Activated B cell treated with CpG ODN at 0.5 μM for 24 hours (primary cell): ENCODE results near the gene MARS1. TPM values are rescaled to one million over a fixed set of nuclear protein-coding genes. Genes with fewer than 3 reads are reported as not detected.
A peak's percentile ranks its signal among the peaks of the same experiment; 100 is the strongest.

ENCODE experiments used
- ATAC-seq: fragments of 200-7000 bp; cut with Tn5 transposase; one replicate; pipeline ENCODE4 v1.10.0; 2021; ENCODE audit warnings: low read depth, mild to moderate bottlenecking, moderate library complexity
- CTCF ChIA-PET: fragments of 350-600 bp; sonication (Branson Sonifier 250); formaldehyde crosslinking; loops from one replicate; lab custom pipeline; 2021; ENCODE audit warnings: antibody characterized with exemption; lab: Charles Lee
- POLR2A ChIA-PET: fragments of 350-600 bp; sonication (Branson Sonifier 250); formaldehyde crosslinking; loops from one replicate; lab custom pipeline; 2021; ENCODE audit warnings: antibody characterized with exemption; lab: Charles Lee
- DNase-seq: peaks from one replicate; pipeline ENCODE4 v3.0.0; 2022
- H3K27ac Mint-ChIP-seq: one replicate; pipeline ENCODE4 v1.8.0; 2020; ENCODE audit warnings: mixed read lengths
- H3K27me3 Mint-ChIP-seq: one replicate; pipeline ENCODE4 v1.8.0; 2021; ENCODE audit warnings: mixed read lengths
- H3K36me3 Mint-ChIP-seq: one replicate; pipeline ENCODE4 v1.8.0; 2021; ENCODE audit warnings: low read depth, mixed read lengths
- H3K4me1 Mint-ChIP-seq: one replicate; pipeline ENCODE4 v1.8.0; 2021; ENCODE audit warnings: mixed read lengths
- H3K4me3 Mint-ChIP-seq: one replicate; pipeline ENCODE4 v1.8.0; 2020; ENCODE audit warnings: mild to moderate bottlenecking, mixed read lengths
- H3K9me3 Mint-ChIP-seq: one replicate; pipeline ENCODE4 v1.8.0; 2020; ENCODE audit warnings: mixed read lengths
- CTCF ChIP-seq: fragments of 200-600 bp; IDR thresholded peaks from one replicate; pipeline ENCODE4 v1.8.0; 2022; ENCODE audit warnings: antibody characterized with exemption, mild to moderate bottlenecking
- intact Hi-C: fragments of 100-400 bp; cut with micrococcal nuclease; formaldehyde crosslinking; loops from one replicate; pipeline ENCODE4 v1.15.1; 2024
- total RNA-seq: library from RNA; stranded (reverse); gene quantifications from 2 replicates; pipeline ENCODE4 v1.2.3, GENCODE V29; 2022

The MARS1 gene
- total RNA-seq, 1 donor from 2014 or later: 425 TPM

- H3K4me1 Mint-ChIP-seq: peaks cover 33% of the 10 kb centered on the region
- DNase-seq: no peak
- H3K27ac Mint-ChIP-seq: no peak overlapping the region
- peaks cover 12% of the 10 kb centered on the region for H3K36me3 Mint-ChIP-seq
- no peak for ATAC-seq
- intact Hi-C loops: no loop called here
- no peak for TF ChIP-seq CTCF
- POLR2A ChIA-PET: no interaction called here
- no peaks in the 10 kb centered on the region for H3K9me3 Mint-ChIP-seq
- peak overlapping the region; percentile 45 for H3K4me3 Mint-ChIP-seq
- H3K27me3 Mint-ChIP-seq: peaks cover 10% of the 10 kb centered on the region
- CTCF ChIA-PET: no interaction called here
Observed at GRCh38 chr12:57548488-57548887, 60.6 kb downstream of the MARS1 start.

- intact Hi-C loops: no loop called here
- no peaks in the 10 kb centered on the region for H3K9me3 Mint-ChIP-seq
- ChIA-PET CTCF (no interaction called here), POLR2A (no interaction called here)
- peaks cover 10% of the 10 kb centered on the region for H3K27me3 Mint-ChIP-seq
- H3K4me3 Mint-ChIP-seq: peak overlapping the region; percentile 75
- peaks cover 12% of the 10 kb centered on the region for H3K36me3 Mint-ChIP-seq
- no peak overlapping the region for H3K27ac Mint-ChIP-seq
- no peak for TF ChIP-seq CTCF
- H3K4me1 Mint-ChIP-seq: peaks cover 31% of the 10 kb centered on the region
- DNase-seq (no peak), ATAC-seq (no peak)
Observed at GRCh38 chr12:57549203-57549908, 61.5 kb downstream of the MARS1 start.

- TF ChIP-seq CTCF: no peak
- Mint-ChIP-seq H3K27ac (no peak within 1 kb of the TSS), H3K4me3 (peak within 1 kb of the TSS; percentile 75), H3K27me3 (peaks cover 10% of the 10 kb centered on the region), H3K36me3 (peaks cover 9% of the 10 kb centered on the region), H3K4me1 (peaks cover 31% of the 10 kb centered on the region), H3K9me3 (no peaks in the 10 kb centered on the region)
- DNase-seq (peak; percentile 55), ATAC-seq (peak; percentile 44)
- POLR2A ChIA-PET: no interaction called here
- CTCF ChIA-PET: no interaction called here
- intact Hi-C loops: no loop called here
Observed at GRCh38 chr12:57549909-57550640, 62.2 kb downstream of the MARS1 start, which contains the start of gene KIF5A. KIF5A (plus strand) TSS chr12:57550044; CDS start chr12:57550272, 228 bp downstream.

GRCh38 chr12:57550641-57551549 is 63.0 kb downstream of the MARS1 start:
- Mint-ChIP-seq H3K36me3 (peaks cover 6% of the 10 kb centered on the region), H3K4me1 (peaks cover 26% of the 10 kb centered on the region), H3K27me3 (peaks cover 10% of the 10 kb centered on the region), H3K9me3 (no peaks in the 10 kb centered on the region), H3K4me3 (peak overlapping the region; percentile 75), H3K27ac (no peak overlapping the region)
- DNase-seq: no peak
- CTCF ChIA-PET: no interaction called here
- POLR2A ChIA-PET: no interaction called here
- no peak for ATAC-seq
- intact Hi-C loops: no loop called here
- no peak for TF ChIP-seq CTCF
